Loucy (cell line): ENCODE data around the gene RBBP9.
A peak's percentile ranks its signal among the peaks of the same experiment; 100 is the strongest.

Experiments
- H2AFZ ChIP-seq: fragments of 200-600 bp; sonication (generic); 2 replicates; pipeline ENCODE4 v1.6.0; 2016; ENCODE audit warnings: antibody characterized with exemption, mild to moderate bottlenecking, low read length, moderate library complexity
- H3F3A ChIP-seq: fragments of 200-600 bp; 2 replicates; pipeline ENCODE4 v1.6.0; 2016; ENCODE audit warnings: antibody characterized with exemption, low read depth, mild to moderate bottlenecking
- H3K27me3 ChIP-seq: fragments of 200-600 bp; sonication (generic); 2 replicates; pipeline ENCODE4 v1.6.1; 2014; ENCODE audit warnings: low read length, mild to moderate bottlenecking; ENCODE audit not compliant: insufficient read depth, poor library complexity, severe bottlenecking
- H3K36me3 ChIP-seq: fragments of 200-600 bp; sonication (generic); 2 replicates; pipeline ENCODE4 v1.6.1; 2016; ENCODE audit warnings: low read length; ENCODE audit not compliant: insufficient read depth
- H3K4me1 ChIP-seq: fragments of 200-600 bp; sonication (generic); 2 replicates; pipeline ENCODE4 v1.5.1; 2014; ENCODE audit warnings: low read length, mild to moderate bottlenecking; ENCODE audit not compliant: insufficient read depth, poor library complexity, severe bottlenecking
- H3K4me2 ChIP-seq: fragments of 200-600 bp; sonication (generic); 2 replicates; pipeline ENCODE4 v1.6.0; 2014; ENCODE audit warnings: antibody characterized with exemption, low read length, low read depth, mild to moderate bottlenecking; ENCODE audit not compliant: poor library complexity, severe bottlenecking
- H3K4me3 ChIP-seq: fragments of 200-600 bp; sonication (generic); 2 replicates; pipeline ENCODE4 v1.5.1; 2014; ENCODE audit warnings: low read length, mild to moderate bottlenecking, mixed read lengths; ENCODE audit not compliant: poor library complexity, severe bottlenecking
- H3K79me2 ChIP-seq: fragments of 200-600 bp; sonication (generic); 2 replicates; pipeline ENCODE4 v1.6.1; 2014; ENCODE audit warnings: low read length; ENCODE audit not compliant: insufficient read depth
- H3K9ac ChIP-seq: fragments of 200-600 bp; sonication (generic); 2 replicates; pipeline ENCODE4 v1.6.0; 2014; ENCODE audit warnings: mild to moderate bottlenecking, low read depth, low read length, moderate library complexity; ENCODE audit not compliant: poor library complexity, severe bottlenecking
- H3K9me2 ChIP-seq: fragments of 200-600 bp; sonication (generic); replicated peaks from 2 replicates; pipeline ENCODE4 v1.6.1; 2016; ENCODE audit warnings: low read depth, low read length, mixed read lengths
- H3K9me3 ChIP-seq: fragments of 200-600 bp; sonication (generic); 2 replicates; pipeline ENCODE4 v1.6.1; 2014; ENCODE audit warnings: mild to moderate bottlenecking, antibody characterized with exemption, low read length, low read depth; ENCODE audit not compliant: insufficient read depth
- H4K20me1 ChIP-seq: fragments of 200-600 bp; sonication (generic); 2 replicates; pipeline ENCODE4 v1.6.0; 2014; ENCODE audit warnings: antibody characterized with exemption, low read length, mild to moderate bottlenecking; ENCODE audit not compliant: insufficient read depth, poor library complexity, severe bottlenecking
- CTCF ChIP-seq: fragments of 200-600 bp; sonication (generic); conservative IDR thresholded peaks from 2 replicates; pipeline ENCODE4 v1.5.1; 2014; ENCODE audit warnings: mild to moderate bottlenecking, antibody characterized with exemption, low read length
- EZH2phosphoT487 ChIP-seq: fragments of 200-600 bp; IDR thresholded peaks from 2 replicates; pipeline ENCODE4 v1.6.1; 2018; ENCODE audit warnings: antibody characterized with exemption, mild to moderate bottlenecking, moderate library complexity, borderline replicate concordance

RBBP9 gene

GRCh38 chr20:18465536-18466200 is 31.4 kb downstream of the RBBP9 start:
- TF ChIP-seq CTCF: no peak
- TF ChIP-seq EZH2phosphoT487: no peak
- Histone ChIP-seq H3K79me2 (peaks cover 21% of the 10 kb centered on the region), H3K27me3 (no peaks in the 10 kb centered on the region), H3K9me3 (no peaks in the 10 kb centered on the region), H3F3A (no peaks in the 10 kb centered on the region), H3K4me3 (peak overlapping the region; percentile 94), H3K36me3 (no peaks in the 10 kb centered on the region), H3K9ac (peak overlapping the region; percentile 85), H3K4me1 (peaks cover 10% of the 10 kb centered on the region), H2AFZ (no peak overlapping the region), H3K4me2 (peak overlapping the region; percentile 84), H4K20me1 (peaks cover 3% of the 10 kb centered on the region), H3K9me2 (no peaks in the 10 kb centered on the region)

- TF ChIP-seq EZH2phosphoT487: no peak
- no peak for TF ChIP-seq CTCF
- Histone ChIP-seq H3K36me3 (no peaks in the 10 kb centered on the region), H4K20me1 (no peaks in the 10 kb centered on the region), H3K9me3 (no peaks in the 10 kb centered on the region; the same call in 1 of the 2 replicates), H3K9ac (no peak overlapping the region), H3K4me1 (no peaks in the 10 kb centered on the region), H3F3A (no peaks in the 10 kb centered on the region), H3K79me2 (no peaks in the 10 kb centered on the region), H3K9me2 (no peaks in the 10 kb centered on the region), H3K4me2 (no peak overlapping the region), H3K4me3 (no peak overlapping the region), H3K27me3 (no peaks in the 10 kb centered on the region), H2AFZ (no peak overlapping the region)
Observed at GRCh38 chr20:18456600-18456999, 40.4 kb downstream of the RBBP9 start.

GRCh38 chr20:18443886-18444285 is 53.1 kb downstream of the RBBP9 start:
- Histone ChIP-seq H2AFZ (no peak overlapping the region), H3K9me2 (no peaks in the 10 kb centered on the region), H3K4me2 (no peak overlapping the region), H3K9me3 (no peaks in the 10 kb centered on the region), H3K79me2 (no peaks in the 10 kb centered on the region), H3K9ac (no peak overlapping the region), H3K4me1 (no peaks in the 10 kb centered on the region), H3K27me3 (no peaks in the 10 kb centered on the region), H3K4me3 (no peak overlapping the region), H4K20me1 (no peaks in the 10 kb centered on the region), H3K36me3 (no peaks in the 10 kb centered on the region), H3F3A (no peaks in the 10 kb centered on the region)
- TF ChIP-seq EZH2phosphoT487 (no peak), CTCF (no peak)
